DMS79 (cell line): ENCODE results near the gene CNKSR3.

Experiments used
- DNase-seq: peaks from one replicate; lab custom pipeline; 2025; lab: John Stamatoyannopoulos, UW

Gene CNKSR3

GRCh38 chr6:154345811-154346210 is 164.7 kb downstream of the CNKSR3 start:
- no peak for DNase-seq

GRCh38 chr6:154343473-154344308 is 166.8 kb downstream of the CNKSR3 start:
- DNase-seq = no peak

- no peak for DNase-seq
Measured at GRCh38 chr6:154341871-154342270, 168.6 kb downstream of the CNKSR3 start.

- no peak for DNase-seq
Measured at GRCh38 chr6:154341336-154341735, 169.1 kb downstream of the CNKSR3 start.
